H1 (cell line): Measurements from ENCODE around the gene CDK15.

ENCODE experiments used
- BRCA1 ChIP-seq: IDR thresholded peaks from 2 replicates; pipeline ENCODE4 v1.6.1; 2012; ENCODE audit warnings: low read depth, low read length, improper control_type of control experiment
- EP300 ChIP-seq, 2 experiments: IDR thresholded peaks; 1 replicate in 1 of 2; 2 replicates in 1 of 2; pipeline ENCODE4 v1.6.1; 2011 to 2012; ENCODE audit warnings: low read depth in 2 of 2, low read length in 2 of 2, mild to moderate bottlenecking in 2 of 2, borderline replicate concordance in 1 of 2, inconsistent platforms in 1 of 2, moderate library complexity in 1 of 2
- EZH2 ChIP-seq: fragments of 200-600 bp; sonication (generic); IDR thresholded peaks from 2 replicates; pipeline ENCODE4 v1.7.1; 2012; ENCODE audit warnings: low read depth, mild to moderate bottlenecking, moderate library complexity, low read length, inconsistent platforms; ENCODE audit not compliant: severe bottlenecking
- JUN ChIP-seq: IDR thresholded peaks from 2 replicates; pipeline ENCODE4 v1.6.1; 2011; ENCODE audit warnings: low read depth, mild to moderate bottlenecking, improper control_type of control experiment, low read length
- TF ChIP-seq, protein P1 (sequence below), 3 experiments: IDR thresholded peaks; 1 replicate in 2 of 3; 2 replicates in 1 of 3; pipeline versions ENCODE4 v1.5.1 to v1.6.1; 2011; ENCODE audit warnings: low read length in 3 of 3, mild to moderate bottlenecking in 3 of 3, inconsistent platforms in 2 of 3, low read depth in 1 of 3, moderate library complexity in 1 of 3; ENCODE audit not compliant: insufficient read depth in 1 of 3; ENCODE audit errors: control extremely low read depth in 1 of 3

DNA sequence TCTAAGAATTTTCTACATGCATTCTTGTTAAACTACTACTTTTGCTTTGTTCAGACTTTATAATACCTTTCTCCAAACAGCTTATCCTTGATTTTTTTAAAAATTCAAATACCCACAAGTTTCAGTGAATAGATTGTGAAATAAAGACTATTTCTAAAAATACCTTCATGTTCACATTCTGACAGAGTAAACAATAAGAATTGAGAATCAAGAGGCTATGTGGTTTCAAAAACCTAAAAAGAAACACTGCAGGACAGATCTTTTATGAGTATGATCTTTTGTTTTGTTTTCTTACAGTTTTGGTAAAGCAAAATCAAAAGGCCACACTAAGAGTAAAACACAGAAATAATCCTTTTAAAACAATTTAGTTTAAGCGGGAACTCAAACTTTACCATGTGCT, 46.8 kb upstream of the CDK15 start:
- no peak for TF ChIP-seq JUN
- TF ChIP-seq, protein P1, sequence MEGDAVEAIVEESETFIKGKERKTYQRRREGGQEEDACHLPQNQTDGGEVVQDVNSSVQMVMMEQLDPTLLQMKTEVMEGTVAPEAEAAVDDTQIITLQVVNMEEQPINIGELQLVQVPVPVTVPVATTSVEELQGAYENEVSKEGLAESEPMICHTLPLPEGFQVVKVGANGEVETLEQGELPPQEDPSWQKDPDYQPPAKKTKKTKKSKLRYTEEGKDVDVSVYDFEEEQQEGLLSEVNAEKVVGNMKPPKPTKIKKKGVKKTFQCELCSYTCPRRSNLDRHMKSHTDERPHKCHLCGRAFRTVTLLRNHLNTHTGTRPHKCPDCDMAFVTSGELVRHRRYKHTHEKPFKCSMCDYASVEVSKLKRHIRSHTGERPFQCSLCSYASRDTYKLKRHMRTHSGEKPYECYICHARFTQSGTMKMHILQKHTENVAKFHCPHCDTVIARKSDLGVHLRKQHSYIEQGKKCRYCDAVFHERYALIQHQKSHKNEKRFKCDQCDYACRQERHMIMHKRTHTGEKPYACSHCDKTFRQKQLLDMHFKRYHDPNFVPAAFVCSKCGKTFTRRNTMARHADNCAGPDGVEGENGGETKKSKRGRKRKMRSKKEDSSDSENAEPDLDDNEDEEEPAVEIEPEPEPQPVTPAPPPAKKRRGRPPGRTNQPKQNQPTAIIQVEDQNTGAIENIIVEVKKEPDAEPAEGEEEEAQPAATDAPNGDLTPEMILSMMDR (IDR thresholded peaks at IDR 0.05; ENCODE audit: control extremely low read depth in 1 of 3, insufficient read depth in 1 of 3, low read depth in 1 of 3, low read length in 3 of 3): no peak
- no peak for TF ChIP-seq EP300 (IDR thresholded peaks at IDR 0.05; ENCODE audit: borderline replicate concordance in 1 of 2, low read depth in 2 of 2, low read length in 2 of 2)
- TF ChIP-seq EZH2: no peak
- TF ChIP-seq BRCA1: no peak
